ENCODE data around the gene ERBB4. TPM values are rescaled to one million over a fixed set of nuclear protein-coding genes. Genes with fewer than 3 reads are reported as not detected.

Gene ERBB4
- total RNA-seq, 1 experiment from 2014 or later, result 0.04 TPM

DNA sequence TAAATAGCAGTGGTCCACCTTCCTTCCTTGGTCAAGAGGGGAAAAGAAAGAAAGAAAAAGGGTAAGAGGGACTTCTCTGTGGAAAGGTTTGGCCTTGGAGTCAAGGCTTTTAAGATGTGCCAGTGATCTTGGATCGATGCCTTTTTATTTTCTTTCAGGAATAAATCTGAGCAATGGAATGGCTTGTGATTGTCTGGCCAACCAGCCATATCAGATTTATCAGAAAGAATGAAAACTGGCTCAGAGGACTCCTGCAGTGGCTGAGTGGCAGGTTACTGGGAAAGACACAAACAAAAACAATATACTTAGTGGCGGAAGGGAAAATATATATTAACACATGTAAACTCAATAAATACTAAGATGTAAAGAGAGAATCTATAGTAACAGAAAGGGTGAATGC lies 4.3 kb downstream of the ERBB4 start:
- H3K27me3 ChIP-seq (ENCODE audit: insufficient read depth, low read length), result peaks cover 23% of the 10 kb centered on the region; the same call in 1 of the 2 replicates
- no peak overlapping the region for H3K9ac ChIP-seq (ENCODE audit: extremely low read depth, insufficient read length, low read length)
- H3K27ac ChIP-seq (ENCODE audit: insufficient read length, low read depth, low read length), result no peak overlapping the region
- no peaks in the 10 kb centered on the region for H3K9me3 Mint-ChIP-seq
- WGBS (ENCODE audit: extremely low coverage, insufficient read length, low lambda C conversion rate), result no CpG with 5 or more reads among the region's 2 CpGs
- H2AFZ ChIP-seq (ENCODE audit: low read length), result no peak overlapping the region
- no peak overlapping the region for H3K14ac ChIP-seq (ENCODE audit: insufficient read depth, low read length)
- TF ChIP-seq, protein P1, sequence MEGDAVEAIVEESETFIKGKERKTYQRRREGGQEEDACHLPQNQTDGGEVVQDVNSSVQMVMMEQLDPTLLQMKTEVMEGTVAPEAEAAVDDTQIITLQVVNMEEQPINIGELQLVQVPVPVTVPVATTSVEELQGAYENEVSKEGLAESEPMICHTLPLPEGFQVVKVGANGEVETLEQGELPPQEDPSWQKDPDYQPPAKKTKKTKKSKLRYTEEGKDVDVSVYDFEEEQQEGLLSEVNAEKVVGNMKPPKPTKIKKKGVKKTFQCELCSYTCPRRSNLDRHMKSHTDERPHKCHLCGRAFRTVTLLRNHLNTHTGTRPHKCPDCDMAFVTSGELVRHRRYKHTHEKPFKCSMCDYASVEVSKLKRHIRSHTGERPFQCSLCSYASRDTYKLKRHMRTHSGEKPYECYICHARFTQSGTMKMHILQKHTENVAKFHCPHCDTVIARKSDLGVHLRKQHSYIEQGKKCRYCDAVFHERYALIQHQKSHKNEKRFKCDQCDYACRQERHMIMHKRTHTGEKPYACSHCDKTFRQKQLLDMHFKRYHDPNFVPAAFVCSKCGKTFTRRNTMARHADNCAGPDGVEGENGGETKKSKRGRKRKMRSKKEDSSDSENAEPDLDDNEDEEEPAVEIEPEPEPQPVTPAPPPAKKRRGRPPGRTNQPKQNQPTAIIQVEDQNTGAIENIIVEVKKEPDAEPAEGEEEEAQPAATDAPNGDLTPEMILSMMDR (conservative IDR thresholded peaks at IDR 0.05), result no peak
- no peak overlapping the region for H3K4me2 ChIP-seq (ENCODE audit: insufficient read depth, insufficient read length, low read length)
- H3K23me2 ChIP-seq (ENCODE audit: insufficient read length, low read depth, low read length, poor library complexity, severe bottlenecking), result peaks cover 31% of the 10 kb centered on the region
- no peak overlapping the region for H2BK15ac ChIP-seq (ENCODE audit: low read depth, low read length)
- H3K9me3 ChIP-seq (ENCODE audit: control insufficient read depth, low read depth, low read length), result no peaks in the 10 kb centered on the region
- H4K91ac ChIP-seq (ENCODE audit: insufficient read length, low read depth, low read length), result no peak overlapping the region
- no peak overlapping the region for H2BK12ac ChIP-seq (ENCODE audit: insufficient read length, low read depth, low read length)
- no peak overlapping the region for H3K4me3 Mint-ChIP-seq
- no peaks in the 10 kb centered on the region for H3K4me1 ChIP-seq (ENCODE audit: insufficient read depth, low read length)
- no peak overlapping the region for H4K8ac ChIP-seq (replicated peaks; ENCODE audit: insufficient read length, low read depth, low read length)
- H3T11ph ChIP-seq (ENCODE audit: low read length), result no peak overlapping the region
- no peak overlapping the region for H3K18ac ChIP-seq (ENCODE audit: insufficient read length, low read depth, low read length)
- no peak overlapping the region for H2BK20ac ChIP-seq (ENCODE audit: low read depth, low read length, poor library complexity, severe bottlenecking)
- H3K4me1 Mint-ChIP-seq, result peaks cover 15 to 18% of the 10 kb centered on the region in 2 experiments
- no peak overlapping the region for H2BK120ac ChIP-seq (ENCODE audit: low read depth, low read length, poor library complexity, severe bottlenecking)
- H3K56ac ChIP-seq (ENCODE audit: insufficient read length, low read depth, low read length), result no peak overlapping the region
- no peaks in the 10 kb centered on the region for H3K36me3 Mint-ChIP-seq (ENCODE audit: insufficient read depth in 1 of 3, low read depth in 3 of 3)
- peaks cover 58% of the 10 kb centered on the region for H3K27me3 Mint-ChIP-seq (ENCODE audit: low read depth)
- no peak overlapping the region for H4K5ac ChIP-seq (ENCODE audit: insufficient read length, low read depth, low read length)
- no peak for DNase-seq
- H2AK5ac ChIP-seq (ENCODE audit: insufficient read length, low read length), result no peak overlapping the region
- no peak overlapping the region for H3K27ac Mint-ChIP-seq
- no peak overlapping the region for H2BK5ac ChIP-seq (ENCODE audit: insufficient read length, low read length)
- no peak overlapping the region for H3K23ac ChIP-seq (ENCODE audit: insufficient read length, low read depth, low read length)
- H3K4ac ChIP-seq (ENCODE audit: low read depth, low read length), result no peak overlapping the region
- H4K20me1 ChIP-seq (ENCODE audit: control insufficient read depth, insufficient read depth, insufficient read length), result no peaks in the 10 kb centered on the region
- H3K79me2 ChIP-seq (ENCODE audit: insufficient read depth, low read length), result no peaks in the 10 kb centered on the region
- H3K79me1 ChIP-seq (ENCODE audit: insufficient read depth, low read depth, low read length, poor library complexity, severe bottlenecking), result no peaks in the 10 kb centered on the region

Data from H9 (cell line).